ENCODE measurements around the gene ERVW-1.
"Not testable (repeated sequence)": the region's sequence is repeated elsewhere in the genome, so short reads cannot be mapped to it uniquely, and the experiment has no call there.

Gene ERVW-1

GRCh38 chr7:92477681-92478080, at the start of gene ERVW-1:
ERVW-1 (minus strand) TSS chr7:92477946; CDS start chr7:92470381, 7,565 bp downstream.
- not testable (repeated sequence) for DNase-seq

GRCh38 chr7:92523110-92523509, 45.4 kb upstream of the ERVW-1 start:
- DNase-seq, result no peak

GRCh38 chr7:92520024-92520423, 42.3 kb upstream of the ERVW-1 start:
- no peak for DNase-seq

GRCh38 chr7:92517631-92518030, 39.9 kb upstream of the ERVW-1 start:
- no peak for DNase-seq

- no peak for DNase-seq
Observed at GRCh38 chr7:92513167-92513902, 35.6 kb upstream of the ERVW-1 start.

GRCh38 chr7:92508946-92509345, 31.2 kb upstream of the ERVW-1 start:
- DNase-seq, result no peak

- DNase-seq, result no peak
Observed at GRCh38 chr7:92506363-92506762, 28.6 kb upstream of the ERVW-1 start.

GRCh38 chr7:92504563-92504962, 26.8 kb upstream of the ERVW-1 start:
- no peak for DNase-seq

- no peak for DNase-seq
Observed at GRCh38 chr7:92503767-92504166, 26.0 kb upstream of the ERVW-1 start.

- DNase-seq, result no peak
Observed at GRCh38 chr7:92498557-92498956, 20.8 kb upstream of the ERVW-1 start.

- DNase-seq, result no peak
Observed at GRCh38 chr7:92496876-92497275, 19.1 kb upstream of the ERVW-1 start.

- DNase-seq, result no peak
Observed at GRCh38 chr7:92489634-92490033, 11.9 kb upstream of the ERVW-1 start.

GRCh38 chr7:92487804-92488203, 10.1 kb upstream of the ERVW-1 start:
- DNase-seq, result no peak

- DNase-seq, result no peak
Observed at GRCh38 chr7:92485974-92486373, 8.2 kb upstream of the ERVW-1 start.

- no peak for DNase-seq
Observed at GRCh38 chr7:92485267-92485892, 7.6 kb upstream of the ERVW-1 start.

- DNase-seq, result not testable (repeated sequence)
Observed at GRCh38 chr7:92484226-92484625, 6.5 kb upstream of the ERVW-1 start.

- DNase-seq, result not testable (repeated sequence)
Observed at GRCh38 chr7:92483624-92484023, 5.9 kb upstream of the ERVW-1 start.

GRCh38 chr7:92479146-92479545, 1.4 kb upstream of the ERVW-1 start:
- not testable (repeated sequence) for DNase-seq

GRCh38 chr7:92478711-92479110, 965 bp upstream of the ERVW-1 start:
- no peak for DNase-seq

- DNase-seq, result no peak
Observed at GRCh38 chr7:92478095-92478494, 349 bp upstream of the ERVW-1 start.

GRCh38 chr7:92475851-92476590, 1.7 kb downstream of the ERVW-1 start:
- DNase-seq, result not testable (repeated sequence)

GRCh38 chr7:92475261-92475770, 2.4 kb downstream of the ERVW-1 start:
- not testable (repeated sequence) for DNase-seq

GRCh38 chr7:92473989-92474388, 3.8 kb downstream of the ERVW-1 start:
- not testable (repeated sequence) for DNase-seq

- not testable (repeated sequence) for DNase-seq
Observed at GRCh38 chr7:92468589-92468988, 9.2 kb downstream of the ERVW-1 start.
